Fibroblast of gingiva (primary cell): ENCODE data around the gene IL27RA.
"Not testable (repeated sequence)": the region's sequence is repeated elsewhere in the genome, so short reads cannot be mapped to it uniquely, and the experiment has no call there.

ENCODE experiments used
- DNase-seq: peaks from one replicate; pipeline ENCODE4 v3.0.0-alpha.2; 2011; ENCODE audit warnings: low read depth

Gene IL27RA

GRCh38 chr19:13999085-13999484 is 32.5 kb upstream of the IL27RA start:
- no peak for DNase-seq

- no peak for DNase-seq
Observed at GRCh38 chr19:14000691-14001375, 30.7 kb upstream of the IL27RA start.

GRCh38 chr19:14002571-14003250 is 28.9 kb upstream of the IL27RA start:
- no peak for DNase-seq

GRCh38 chr19:14003251-14004055 is 28.1 kb upstream of the IL27RA start:
- no peak for DNase-seq

GRCh38 chr19:14004619-14005348 is 26.8 kb upstream of the IL27RA start:
- DNase-seq = no peak

- DNase-seq = peak; percentile 86
Observed at GRCh38 chr19:14005349-14006084, 26.0 kb upstream of the IL27RA start.

- peak; percentile 100 for DNase-seq
Observed at GRCh38 chr19:14006085-14006765, 25.3 kb upstream of the IL27RA start, which contains the start of gene RFX1. Gene RFX1, minus strand, starts transcription at chr19:14006320. Its CDS starts 12,477 bp downstream, at chr19:13993843.

GRCh38 chr19:14006766-14007562 is 24.6 kb upstream of the IL27RA start:
- no peak for DNase-seq

GRCh38 chr19:14012378-14012915 is 19.1 kb upstream of the IL27RA start:
- no peak for DNase-seq

GRCh38 chr19:14015524-14016035 is 16.0 kb upstream of the IL27RA start:
- DNase-seq = no peak

- DNase-seq = no peak
Observed at GRCh38 chr19:14019100-14019499, 12.5 kb upstream of the IL27RA start.

- DNase-seq = not testable (repeated sequence)
Observed at GRCh38 chr19:14019739-14020138, 11.8 kb upstream of the IL27RA start.

GRCh38 chr19:14021474-14021873 is 10.1 kb upstream of the IL27RA start:
- no peak for DNase-seq

GRCh38 chr19:14022469-14022868 is 9.1 kb upstream of the IL27RA start:
- DNase-seq = peak; percentile 60

- DNase-seq = peak; percentile 32
Observed at GRCh38 chr19:14023404-14024235, 7.9 kb upstream of the IL27RA start.

- DNase-seq = not testable (repeated sequence)
Observed at GRCh38 chr19:14026652-14027192, 4.8 kb upstream of the IL27RA start.

- no peak for DNase-seq
Observed at GRCh38 chr19:14027856-14028450, 3.6 kb upstream of the IL27RA start, which contains the start of gene RLN3. Gene RLN3, plus strand, starts transcription at chr19:14028148. Its CDS starts 57 bp downstream, at chr19:14028205.

- DNase-seq = no peak
Observed at GRCh38 chr19:14028901-14029300, 2.7 kb upstream of the IL27RA start.
